HG02678 (cell line): ENCODE results near the gene MSMB.
"Not testable (repeated sequence)": the region's sequence is repeated elsewhere in the genome, so short reads cannot be mapped to it uniquely, and the experiment has no call there.

ENCODE experiments used
- ATAC-seq: cut with Tn5 transposase; IDR thresholded peaks from one replicate; pipeline ENCODE4 v1.9.1; 2021; ENCODE audit warnings: mild to moderate bottlenecking, moderate library complexity; ENCODE audit not compliant: unreplicated experiment

The MSMB gene, protein sequence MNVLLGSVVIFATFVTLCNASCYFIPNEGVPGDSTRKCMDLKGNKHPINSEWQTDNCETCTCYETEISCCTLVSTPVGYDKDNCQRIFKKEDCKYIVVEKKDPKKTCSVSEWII

GRCh38 chr10:46046261-46046660 lies at the start of gene MSMB:
MSMB (minus strand) TSS chr10:46046269; CDS start chr10:46046237, 32 bp downstream.
- no peak for ATAC-seq

DNA sequence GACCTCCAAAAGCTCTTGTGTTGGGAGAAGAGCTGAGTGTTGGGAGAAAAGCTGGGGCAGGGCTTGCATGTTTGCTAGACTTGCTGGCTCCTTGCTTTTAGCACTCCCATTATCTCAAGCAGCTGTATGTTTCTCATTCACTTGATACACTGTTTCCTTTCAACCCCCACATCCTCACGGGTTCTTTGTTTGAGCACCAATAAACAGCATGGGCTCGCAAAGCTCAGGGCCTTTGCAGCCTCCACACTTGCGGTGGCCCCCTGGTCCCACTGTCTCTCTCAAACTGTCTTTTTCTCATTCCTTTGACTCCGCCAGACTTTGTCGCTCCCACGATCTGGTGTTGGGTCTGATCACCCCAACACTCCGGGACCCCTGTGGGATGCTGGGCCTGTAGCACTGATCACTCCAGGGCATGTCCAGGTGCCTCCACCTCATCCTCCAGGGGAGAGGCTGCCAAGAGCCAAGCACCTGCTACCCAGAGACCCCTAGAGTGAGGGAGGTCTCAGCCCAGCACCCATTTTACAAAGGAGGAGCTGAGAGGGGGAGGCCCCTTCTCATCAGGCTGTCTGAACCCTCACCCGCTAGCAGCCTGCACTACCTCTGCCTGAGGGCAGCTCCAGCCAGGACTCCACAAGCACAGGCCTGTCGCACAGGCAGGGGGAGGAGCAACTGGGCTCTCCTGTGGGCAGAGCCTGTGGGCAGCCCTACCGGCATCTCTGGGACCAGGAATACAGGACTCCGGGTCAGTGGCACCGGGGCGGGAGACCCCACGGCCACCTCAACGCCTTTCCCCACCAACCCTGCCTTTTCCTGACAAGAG lies 49.1 kb upstream of the MSMB start:
- no peak for ATAC-seq

DNA sequence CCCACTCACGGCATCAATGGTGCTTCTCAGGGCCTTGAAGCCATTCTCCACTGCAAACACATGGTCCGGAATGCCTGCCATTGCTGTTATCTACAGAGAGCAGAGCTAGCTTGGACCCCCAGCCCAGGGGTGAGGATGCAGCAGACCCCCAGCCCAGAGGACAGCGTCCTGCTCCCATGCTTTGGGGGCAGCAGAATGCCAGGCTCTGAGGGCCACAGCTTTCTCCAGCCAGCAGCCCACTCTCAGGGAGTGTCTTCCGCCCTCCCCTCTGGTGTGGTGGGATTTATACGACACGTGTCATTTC lies 48.1 kb upstream of the MSMB start:
- no peak for ATAC-seq

GRCh38 chr10:46093316-46094196 lies 47.5 kb upstream of the MSMB start:
- not testable (repeated sequence) for ATAC-seq

DNA sequence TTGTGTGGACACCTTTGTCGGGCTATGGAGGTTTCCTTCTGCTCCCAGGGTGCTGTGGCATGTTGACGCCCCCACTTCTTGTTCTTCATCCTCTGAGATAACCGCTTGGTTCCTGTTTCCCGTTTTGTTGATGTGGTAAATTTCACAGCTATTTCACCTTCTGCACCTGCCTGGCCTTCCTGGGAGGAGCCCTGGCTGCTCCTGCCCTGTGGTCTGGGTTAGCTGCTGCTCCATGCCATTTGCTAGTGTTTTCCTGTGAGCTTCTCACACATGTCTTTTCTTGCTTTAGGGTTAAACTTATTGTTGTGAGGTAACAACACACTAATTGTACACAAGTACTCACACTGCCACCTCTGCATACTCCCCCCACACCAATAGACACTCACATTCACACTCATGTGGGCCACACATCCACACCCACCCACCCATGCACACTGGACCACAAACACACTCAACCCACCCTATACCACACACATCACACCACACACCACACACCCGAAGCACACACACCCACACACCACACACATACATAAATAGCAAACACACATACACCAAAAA lies 46.5 kb upstream of the MSMB start:
- ATAC-seq, result no peak

DNA sequence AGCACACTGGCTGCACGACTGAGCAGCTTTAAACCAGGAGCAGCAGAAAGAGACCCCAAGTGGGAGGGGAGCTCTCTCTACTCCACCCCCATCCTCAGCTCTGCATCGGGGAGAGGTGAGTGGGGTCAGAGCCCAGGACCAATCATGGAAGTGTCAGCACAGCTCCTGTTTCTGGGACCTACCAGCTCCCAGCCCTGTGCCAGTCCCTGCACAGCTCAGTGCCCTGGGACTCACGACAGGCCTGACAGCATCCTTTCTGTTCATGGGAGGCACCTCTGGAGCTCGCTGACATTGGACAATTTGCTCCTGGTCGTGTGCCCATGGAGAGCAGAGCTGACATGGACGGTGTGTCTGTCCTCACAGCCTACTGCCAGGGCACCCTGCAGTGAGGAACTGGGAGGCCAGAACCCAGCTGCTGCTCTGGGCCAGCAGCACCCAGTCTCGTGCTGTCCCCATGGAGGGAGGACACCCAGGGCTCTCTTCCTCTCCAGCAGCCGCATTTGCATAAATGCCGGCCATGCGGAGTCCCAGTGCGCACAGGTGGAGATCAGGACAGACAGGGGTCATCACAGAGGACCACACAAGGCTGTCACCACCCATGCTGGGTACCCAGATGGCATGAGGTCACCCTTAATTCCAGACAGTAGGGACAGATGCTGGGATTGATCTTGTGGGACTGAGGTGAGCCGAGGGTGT lies 45.9 kb upstream of the MSMB start:
- ATAC-seq, result no peak

GRCh38 chr10:46091080-46091827 lies 45.2 kb upstream of the MSMB start:
- ATAC-seq, result no peak

DNA sequence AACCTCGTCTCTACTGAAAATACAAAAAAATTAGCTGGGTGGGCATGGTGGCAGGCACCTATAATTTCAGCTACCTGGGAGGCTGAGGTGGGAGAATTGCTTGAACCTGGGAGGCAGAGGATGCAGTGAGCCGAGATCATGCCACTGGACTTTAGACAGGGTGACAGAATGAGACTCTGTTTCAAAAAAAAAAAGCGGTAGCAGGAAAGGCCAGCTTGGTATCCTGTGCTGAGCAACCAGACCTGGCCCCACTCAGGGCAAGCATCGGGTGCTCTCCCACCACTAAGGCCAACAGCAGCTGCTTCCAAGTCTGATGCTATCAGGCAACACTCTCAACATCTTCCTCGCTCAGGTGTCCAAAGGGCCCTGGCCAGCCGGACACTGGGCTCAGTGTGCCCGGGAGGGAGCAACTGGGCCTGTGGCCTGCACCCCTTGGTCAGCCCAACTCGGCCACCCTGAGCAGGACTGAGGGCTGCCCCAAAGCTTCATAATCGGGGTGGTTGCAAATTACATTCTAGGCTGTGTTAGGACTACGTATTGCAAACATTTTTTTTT lies 44.3 kb upstream of the MSMB start:
- ATAC-seq, result no peak

DNA sequence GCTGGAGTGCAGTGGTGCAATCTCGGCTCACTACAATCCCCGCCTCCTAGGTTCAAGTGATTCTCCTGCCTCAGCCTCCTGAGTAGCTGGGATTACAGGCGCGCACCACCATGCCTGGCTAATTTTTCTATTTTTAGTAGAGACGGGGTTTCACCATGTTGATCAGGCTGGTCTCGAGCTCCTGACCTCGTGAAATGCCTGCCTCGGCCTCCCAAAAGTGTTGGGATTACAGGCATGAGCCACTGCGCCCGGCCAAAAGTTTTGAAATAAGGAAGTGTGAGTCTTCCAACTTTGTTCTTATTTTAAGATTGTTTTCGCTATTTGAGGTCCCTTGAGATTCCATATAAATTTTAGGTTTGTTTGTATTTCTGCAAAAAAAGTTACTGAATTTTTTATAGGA lies 41.3 kb upstream of the MSMB start:
- not testable (repeated sequence) for ATAC-seq

GRCh38 chr10:46084321-46085165 lies 38.5 kb upstream of the MSMB start:
- no peak for ATAC-seq

GRCh38 chr10:46080886-46081285 lies 34.8 kb upstream of the MSMB start:
- no peak for ATAC-seq

GRCh38 chr10:46079831-46080585 lies 33.9 kb upstream of the MSMB start:
- no peak for ATAC-seq

DNA sequence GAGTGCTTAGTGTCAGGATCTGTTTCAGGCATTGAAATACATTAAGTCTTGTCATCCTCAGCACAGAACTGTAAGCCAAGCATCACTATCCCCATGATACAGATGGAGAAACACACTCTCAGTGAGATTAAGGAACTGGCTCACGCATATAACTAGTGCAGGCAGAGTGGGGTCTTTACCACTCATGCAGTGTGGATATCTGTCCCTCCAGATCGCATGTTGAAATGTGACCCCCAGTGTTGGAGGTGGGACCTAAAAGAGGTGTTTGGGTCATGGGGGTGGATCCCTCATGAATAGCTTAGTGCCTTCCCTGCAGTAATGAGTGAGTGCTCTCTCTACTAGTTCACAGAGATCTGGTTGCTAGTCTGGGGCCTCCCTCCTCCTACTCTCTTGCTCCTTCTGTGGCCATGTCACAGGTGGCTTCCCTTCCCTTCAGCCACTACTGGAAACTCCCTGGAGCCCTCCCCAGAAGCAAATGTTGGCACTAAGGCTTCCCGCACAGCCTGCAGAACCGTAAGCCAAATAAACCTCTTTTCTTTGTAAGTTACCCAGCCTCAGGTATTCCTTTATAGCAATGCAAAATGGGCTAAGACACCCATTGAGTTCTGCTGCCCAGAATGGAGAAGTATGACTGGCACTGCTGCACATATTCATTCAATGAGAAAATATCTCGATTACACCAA lies 31.8 kb upstream of the MSMB start:
- no peak for ATAC-seq

- no peak for ATAC-seq
Observed at GRCh38 chr10:46077141-46077554, 31.1 kb upstream of the MSMB start.

DNA sequence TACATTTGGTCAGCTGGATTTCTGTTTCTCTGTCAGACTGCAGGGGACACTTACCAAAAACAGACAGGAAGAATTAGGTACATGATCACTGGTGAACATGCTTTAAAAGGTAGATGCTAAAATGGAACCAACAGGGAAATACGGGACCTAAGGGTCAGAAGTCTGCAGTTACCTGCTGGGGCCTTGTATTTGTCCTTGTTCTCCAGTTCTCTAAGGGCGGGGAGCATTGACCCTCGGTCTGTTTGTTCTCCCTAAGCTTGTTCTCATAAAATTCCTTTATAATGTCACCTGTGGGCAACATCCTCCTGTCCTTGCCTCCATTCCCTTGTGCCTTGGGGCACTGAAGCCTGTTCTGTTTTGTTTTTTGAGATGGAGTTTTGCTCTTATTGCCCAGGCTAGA lies 29.8 kb upstream of the MSMB start:
- ATAC-seq, result no peak

DNA sequence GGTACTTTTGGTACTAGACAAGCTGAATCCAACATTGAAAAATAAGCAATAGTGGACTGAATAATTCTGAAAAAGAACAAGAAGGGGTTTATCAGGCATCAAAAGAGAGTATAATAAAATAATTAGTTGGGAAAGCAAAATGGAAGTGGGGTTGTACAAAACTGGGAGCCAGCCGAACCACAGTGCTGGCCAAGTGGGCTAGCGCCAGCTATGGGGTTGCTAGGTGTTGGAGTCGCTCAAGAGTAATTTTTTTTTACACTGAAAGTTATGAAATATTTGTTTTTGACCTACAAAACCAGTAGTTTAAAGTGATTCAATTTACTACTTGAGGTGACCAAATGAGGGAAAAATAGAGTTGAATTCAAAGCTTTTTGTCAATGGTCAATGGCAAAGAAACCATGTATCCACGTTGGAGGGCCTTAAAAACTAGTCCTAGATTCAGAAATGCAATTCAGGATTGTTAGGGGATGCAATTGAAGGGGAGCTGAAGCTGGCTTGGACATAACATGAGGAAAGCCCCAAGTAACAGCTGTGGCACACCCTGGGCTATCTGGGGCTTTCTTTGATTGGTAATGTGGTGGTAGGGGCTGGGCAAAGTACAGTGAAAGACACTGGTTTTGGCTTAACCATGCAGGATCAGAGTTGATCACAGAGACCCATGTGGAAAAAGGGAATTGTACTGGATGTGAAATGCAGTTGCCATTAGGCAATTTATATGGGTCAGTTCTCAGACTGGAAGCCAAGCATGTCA lies 28.3 kb upstream of the MSMB start:
- no peak for ATAC-seq

DNA sequence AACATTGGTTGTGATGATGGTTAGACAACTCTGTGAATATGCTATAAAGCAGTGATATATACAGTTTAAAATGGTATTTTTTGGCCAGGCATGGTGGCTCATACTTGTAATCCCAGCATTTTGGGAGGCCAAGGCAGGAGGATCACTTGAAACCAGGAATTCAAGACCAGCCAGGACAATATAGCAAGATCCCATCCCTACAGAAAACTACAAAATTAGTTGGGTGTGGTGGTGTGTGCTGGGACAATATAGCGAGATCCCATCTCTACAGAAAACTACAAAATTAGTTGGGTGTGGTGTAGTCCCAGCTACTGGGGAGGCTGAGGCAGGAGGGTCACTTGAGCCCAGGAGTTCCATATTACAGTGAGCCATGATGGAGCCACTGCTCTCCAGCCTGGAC lies 27.5 kb upstream of the MSMB start:
- no peak for ATAC-seq
